DOHH2 (cell line): ENCODE data around the gene SVIL.

Experiments
- EZH2phosphoT487 ChIP-seq: fragments of 200-600 bp; sonication (generic); IDR thresholded peaks from 2 replicates; pipeline ENCODE4 v1.6.1; 2017; ENCODE audit warnings: borderline replicate concordance, mild to moderate bottlenecking, antibody characterized with exemption, low read length, moderate library complexity, mixed read lengths
- TF ChIP-seq, protein P1 (sequence below): fragments of 200-600 bp; sonication (generic); IDR thresholded peaks from one replicate; pipeline ENCODE4 v1.5.1; 2014; ENCODE audit warnings: antibody characterized with exemption, mild to moderate bottlenecking, low read depth, low read length; ENCODE audit not compliant: poor library complexity, severe bottlenecking

DNA sequence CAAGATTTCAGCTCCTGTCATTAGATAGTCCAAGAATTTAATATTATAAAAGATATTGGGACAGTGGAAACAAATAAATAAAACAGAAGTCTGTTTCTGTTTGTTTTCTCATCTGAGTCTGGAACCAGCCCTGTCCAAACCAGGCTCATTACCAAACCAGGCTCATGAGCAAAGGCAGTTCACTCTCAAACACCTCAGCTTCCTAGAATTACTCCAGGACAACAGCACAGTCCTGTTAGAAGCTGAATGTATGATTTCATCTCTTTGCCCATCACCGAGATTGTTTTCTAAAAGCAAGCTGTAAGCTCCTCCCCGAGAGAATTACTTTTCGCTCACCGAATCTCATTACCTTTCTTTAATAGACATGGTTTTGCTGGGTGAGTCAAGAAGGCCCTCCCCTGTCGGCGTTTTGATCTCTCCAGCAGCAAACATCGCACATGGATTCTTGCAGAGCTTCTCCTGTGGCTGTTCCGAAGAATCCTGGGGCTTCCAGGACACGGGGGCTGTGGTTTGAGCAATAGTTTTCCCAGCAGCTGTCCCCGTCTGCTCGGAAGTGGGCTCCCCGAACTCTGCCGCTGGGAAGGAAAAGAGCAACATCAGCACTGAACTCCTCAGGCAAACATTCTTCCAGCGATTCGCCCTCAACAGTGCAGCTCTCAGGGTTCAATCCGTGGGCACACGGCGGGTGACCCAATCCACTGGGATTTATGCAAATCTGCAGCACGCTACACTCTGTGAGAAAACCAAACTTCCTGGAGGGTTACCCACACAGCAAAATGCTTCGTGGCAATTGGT lies 112.5 kb downstream of the SVIL start:
- TF ChIP-seq, protein P1, sequence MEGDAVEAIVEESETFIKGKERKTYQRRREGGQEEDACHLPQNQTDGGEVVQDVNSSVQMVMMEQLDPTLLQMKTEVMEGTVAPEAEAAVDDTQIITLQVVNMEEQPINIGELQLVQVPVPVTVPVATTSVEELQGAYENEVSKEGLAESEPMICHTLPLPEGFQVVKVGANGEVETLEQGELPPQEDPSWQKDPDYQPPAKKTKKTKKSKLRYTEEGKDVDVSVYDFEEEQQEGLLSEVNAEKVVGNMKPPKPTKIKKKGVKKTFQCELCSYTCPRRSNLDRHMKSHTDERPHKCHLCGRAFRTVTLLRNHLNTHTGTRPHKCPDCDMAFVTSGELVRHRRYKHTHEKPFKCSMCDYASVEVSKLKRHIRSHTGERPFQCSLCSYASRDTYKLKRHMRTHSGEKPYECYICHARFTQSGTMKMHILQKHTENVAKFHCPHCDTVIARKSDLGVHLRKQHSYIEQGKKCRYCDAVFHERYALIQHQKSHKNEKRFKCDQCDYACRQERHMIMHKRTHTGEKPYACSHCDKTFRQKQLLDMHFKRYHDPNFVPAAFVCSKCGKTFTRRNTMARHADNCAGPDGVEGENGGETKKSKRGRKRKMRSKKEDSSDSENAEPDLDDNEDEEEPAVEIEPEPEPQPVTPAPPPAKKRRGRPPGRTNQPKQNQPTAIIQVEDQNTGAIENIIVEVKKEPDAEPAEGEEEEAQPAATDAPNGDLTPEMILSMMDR: no peak
- TF ChIP-seq EZH2phosphoT487: no peak
